ENCODE data around the gene PDGFD. TPM values are rescaled to one million over a fixed set of nuclear protein-coding genes. Genes with fewer than 3 reads are reported as not detected.

Gene PDGFD
- total and polyA plus RNA-seq, 2 donors (not counting 1 experiment from before 2014, with no cell fraction given): 0.07 to 0.71 TPM

GRCh38 chr11:103895106-103895505 lies 268.8 kb downstream of the PDGFD start:
- Histone ChIP-seq H3K27me3 (replicated peaks in 1 of 4; ENCODE audit: control extremely low read depth in 1 of 4, control insufficient read depth in 3 of 4, insufficient read depth in 4 of 4, low read length in 3 of 4) (peaks cover 0 to 3% (median under 1%) of the 10 kb centered on the region in 4 experiments), H3K36me3 (replicated peaks in 1 of 2; ENCODE audit: control extremely low read depth in 1 of 2, control insufficient read depth in 1 of 2, extremely low read depth in 1 of 2, insufficient read depth in 2 of 2, low read length in 1 of 2) (no peaks in the 10 kb centered on the region), H3K4me1 (ENCODE audit: control insufficient read depth in 2 of 2, insufficient read depth in 2 of 2, low read length in 2 of 2) (peaks cover 25 to 29% of the 10 kb centered on the region in 2 donors), H2AFZ (ENCODE audit: insufficient read depth, low read depth, low read length, poor library complexity, severe bottlenecking) (no peak overlapping the region), H3K9me3 (ENCODE audit: control extremely low read depth in 1 of 3, control insufficient read depth in 2 of 3, insufficient read depth in 1 of 3, low read length in 2 of 3) (peaks cover 0 to 4% (median 1%) of the 10 kb centered on the region in 3 donors), H3K9ac (ENCODE audit: low read length) (no peak overlapping the region), H3K4me2 (replicated peaks; ENCODE audit: low read depth, low read length, poor library complexity, severe bottlenecking) (no peak overlapping the region), H3K79me2 (ENCODE audit: control insufficient read depth, insufficient read depth, low read length) (no peaks in the 10 kb centered on the region), H3K4me3 (ENCODE audit: control extremely low read depth in 1 of 5, extremely low read depth in 1 of 5, insufficient read depth in 1 of 5, low read depth in 2 of 5, low read length in 4 of 5) (no peak overlapping the region), H3K27ac (ENCODE audit: low read length in 2 of 2) (no peak overlapping the region), H4K20me1 (ENCODE audit: control insufficient read depth, insufficient read depth, low read length, poor library complexity, severe bottlenecking) (no peaks in the 10 kb centered on the region)
- 89% methylated on average over 1 of the region's 3 CpGs for WGBS (ENCODE audit: insufficient coverage)
- Mint-ChIP-seq H3K27ac (no peak overlapping the region), H3K9me3 (ENCODE audit: insufficient read depth) (no peaks in the 10 kb centered on the region), H3K27me3 (peaks cover 5% of the 10 kb centered on the region), H3K4me3 (no peak overlapping the region), H3K4me1 (peaks cover 28% of the 10 kb centered on the region)
- ChIA-PET CTCF (no interaction called here), POLR2A (no interaction called here)
- ATAC-seq (ENCODE audit: low read depth) (no peak), DNase-seq (no peak)
- TF ChIP-seq, protein P1, sequence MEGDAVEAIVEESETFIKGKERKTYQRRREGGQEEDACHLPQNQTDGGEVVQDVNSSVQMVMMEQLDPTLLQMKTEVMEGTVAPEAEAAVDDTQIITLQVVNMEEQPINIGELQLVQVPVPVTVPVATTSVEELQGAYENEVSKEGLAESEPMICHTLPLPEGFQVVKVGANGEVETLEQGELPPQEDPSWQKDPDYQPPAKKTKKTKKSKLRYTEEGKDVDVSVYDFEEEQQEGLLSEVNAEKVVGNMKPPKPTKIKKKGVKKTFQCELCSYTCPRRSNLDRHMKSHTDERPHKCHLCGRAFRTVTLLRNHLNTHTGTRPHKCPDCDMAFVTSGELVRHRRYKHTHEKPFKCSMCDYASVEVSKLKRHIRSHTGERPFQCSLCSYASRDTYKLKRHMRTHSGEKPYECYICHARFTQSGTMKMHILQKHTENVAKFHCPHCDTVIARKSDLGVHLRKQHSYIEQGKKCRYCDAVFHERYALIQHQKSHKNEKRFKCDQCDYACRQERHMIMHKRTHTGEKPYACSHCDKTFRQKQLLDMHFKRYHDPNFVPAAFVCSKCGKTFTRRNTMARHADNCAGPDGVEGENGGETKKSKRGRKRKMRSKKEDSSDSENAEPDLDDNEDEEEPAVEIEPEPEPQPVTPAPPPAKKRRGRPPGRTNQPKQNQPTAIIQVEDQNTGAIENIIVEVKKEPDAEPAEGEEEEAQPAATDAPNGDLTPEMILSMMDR (IDR thresholded peaks at IDR 0.05): no peak
- intact Hi-C loops (cut with micrococcal nuclease): no loop called here

DNA sequence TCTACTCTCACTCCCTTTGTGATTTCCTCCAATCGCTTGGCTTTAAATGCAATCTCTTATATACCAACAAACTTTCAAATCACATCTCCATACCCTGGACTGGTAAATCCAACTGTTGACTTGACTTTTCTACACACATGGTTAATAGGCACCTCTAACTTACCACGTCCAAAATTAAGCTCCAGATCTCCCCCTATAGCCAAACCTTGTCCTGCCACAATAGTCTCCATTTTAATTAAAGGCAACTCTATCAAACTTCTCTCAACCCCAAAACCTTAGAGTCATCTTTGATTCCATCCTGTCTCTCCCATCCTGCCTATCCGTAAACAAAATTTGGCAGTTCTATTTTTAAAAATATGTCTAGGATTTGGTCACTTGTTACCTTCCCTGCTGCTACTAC lies 269.3 kb downstream of the PDGFD start:
- Mint-ChIP-seq H3K27me3 (peaks cover 5% of the 10 kb centered on the region), H3K9me3 (ENCODE audit: insufficient read depth) (no peaks in the 10 kb centered on the region), H3K27ac (no peak overlapping the region), H3K4me1 (peaks cover 28% of the 10 kb centered on the region), H3K4me3 (no peak overlapping the region)
- ChIA-PET CTCF (no interaction called here), POLR2A (no interaction called here)
- Histone ChIP-seq H2AFZ (ENCODE audit: insufficient read depth, low read depth, low read length, poor library complexity, severe bottlenecking) (no peak overlapping the region), H3K4me1 (ENCODE audit: control insufficient read depth in 2 of 2, insufficient read depth in 2 of 2, low read length in 2 of 2) (peaks cover 25 to 29% of the 10 kb centered on the region in 2 donors), H3K4me3 (ENCODE audit: control extremely low read depth in 1 of 5, extremely low read depth in 1 of 5, insufficient read depth in 1 of 5, low read depth in 2 of 5, low read length in 4 of 5) (no peak overlapping the region), H3K9me3 (ENCODE audit: control extremely low read depth in 1 of 3, control insufficient read depth in 2 of 3, insufficient read depth in 1 of 3, low read length in 2 of 3) (peaks cover 0 to 8% (median 2%) of the 10 kb centered on the region in 3 donors), H3K79me2 (ENCODE audit: control insufficient read depth, insufficient read depth, low read length) (no peaks in the 10 kb centered on the region), H3K9ac (ENCODE audit: low read length) (no peak overlapping the region), H3K27ac (ENCODE audit: low read length in 2 of 2) (no peak overlapping the region), H3K36me3 (replicated peaks in 1 of 2; ENCODE audit: control extremely low read depth in 1 of 2, control insufficient read depth in 1 of 2, extremely low read depth in 1 of 2, insufficient read depth in 2 of 2, low read length in 1 of 2) (no peaks in the 10 kb centered on the region), H3K4me2 (replicated peaks; ENCODE audit: low read depth, low read length, poor library complexity, severe bottlenecking) (no peak overlapping the region), H3K27me3 (replicated peaks in 1 of 4; ENCODE audit: control extremely low read depth in 1 of 4, control insufficient read depth in 3 of 4, insufficient read depth in 4 of 4, low read length in 3 of 4) (peaks cover 0 to 4% (median 2%) of the 10 kb centered on the region in 4 experiments), H4K20me1 (ENCODE audit: control insufficient read depth, insufficient read depth, low read length, poor library complexity, severe bottlenecking) (no peaks in the 10 kb centered on the region)
- TF ChIP-seq EZH2 (IDR thresholded peaks at IDR 0.05; ENCODE audit: borderline replicate concordance, insufficient read depth, low read depth, low read length, poor library complexity, severe bottlenecking): no peak
- TF ChIP-seq, protein P1 (IDR thresholded peaks at IDR 0.05): no peak
- WGBS (ENCODE audit: insufficient coverage): 88% methylated on average over 2 of the region's 3 CpGs
- ATAC-seq (ENCODE audit: low read depth) (no peak), DNase-seq (no peak)
- intact Hi-C loops (cut with micrococcal nuclease): no loop called here

Measured in B cell (primary cell).